ENCODE measurements around the gene STX10. TPM values are rescaled to one million over a fixed set of nuclear protein-coding genes. Genes with fewer than 3 reads are reported as not detected.

The STX10 gene
- total RNA-seq, 2 experiments from 2014 or later: 68.4 to 69.2 TPM

DNA sequence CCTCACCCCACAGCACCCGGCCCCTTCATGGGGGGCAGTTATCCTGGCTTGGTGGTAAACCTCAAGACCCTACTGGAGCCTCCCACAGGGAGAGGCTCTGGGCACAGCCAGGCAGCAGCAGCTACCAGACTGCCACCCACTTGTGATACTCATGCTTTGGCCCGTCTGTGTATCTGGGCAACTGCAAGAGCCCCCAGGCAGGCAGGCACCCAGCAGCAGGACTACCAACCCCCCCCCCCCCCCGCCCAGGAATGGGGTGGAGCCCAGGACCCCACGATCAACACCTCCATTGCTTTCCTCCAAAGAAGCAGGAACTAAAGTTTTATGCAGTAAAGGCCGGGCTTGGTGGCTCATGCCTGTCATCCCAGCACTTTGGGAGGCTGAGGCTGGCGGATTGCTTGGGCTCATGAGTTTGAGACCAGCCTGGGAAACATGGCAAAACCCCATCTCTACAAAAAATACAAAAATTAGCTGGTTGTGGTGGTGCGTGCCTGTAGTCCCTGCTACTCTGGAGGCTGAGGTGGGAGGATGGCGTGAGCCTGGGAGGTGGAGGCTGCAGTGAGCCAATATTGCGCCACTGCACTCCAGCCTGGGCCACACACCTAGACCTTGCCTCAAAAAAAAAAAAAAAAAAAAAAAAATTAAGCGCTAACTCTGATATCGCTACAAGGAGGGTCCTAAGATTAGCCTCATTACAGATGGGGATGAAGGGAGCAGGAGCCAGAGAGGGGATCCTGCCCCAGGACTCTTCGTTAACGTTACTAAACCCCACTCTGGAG is 46.4 kb downstream of the STX10 start:
- Mint-ChIP-seq H3K27me3 (ENCODE audit: low read depth) (peaks cover 3% of the 10 kb centered on the region), H3K9me3 (ENCODE audit: insufficient read depth) (no peaks in the 10 kb centered on the region), H3K27ac (peak overlapping the region; percentile 86), H3K36me3 (ENCODE audit: low read depth) (peaks cover 13% of the 10 kb centered on the region), H3K4me3 (peak overlapping the region; percentile 80), H3K4me1 (ENCODE audit: low read depth) (peaks cover 40% of the 10 kb centered on the region)
- ChIA-PET CTCF (interaction anchor here (0.7 to 3.1 kb wide), 18 partner anchors 10 to 219 kb away, joined by 3 to 28 read pairs (median 5); partner anchors contain the start of genes IER2, NACC1, STX10 and TRMT1), POLR2A (interaction anchor here (0.7 to 2.0 kb wide), 5 partner anchors 8 to 51 kb away, joined by 3 to 13 read pairs (median 4); partner anchors contain the start of gene TRMT1)
- ATAC-seq (no peak), DNase-seq (no peak)

DNA sequence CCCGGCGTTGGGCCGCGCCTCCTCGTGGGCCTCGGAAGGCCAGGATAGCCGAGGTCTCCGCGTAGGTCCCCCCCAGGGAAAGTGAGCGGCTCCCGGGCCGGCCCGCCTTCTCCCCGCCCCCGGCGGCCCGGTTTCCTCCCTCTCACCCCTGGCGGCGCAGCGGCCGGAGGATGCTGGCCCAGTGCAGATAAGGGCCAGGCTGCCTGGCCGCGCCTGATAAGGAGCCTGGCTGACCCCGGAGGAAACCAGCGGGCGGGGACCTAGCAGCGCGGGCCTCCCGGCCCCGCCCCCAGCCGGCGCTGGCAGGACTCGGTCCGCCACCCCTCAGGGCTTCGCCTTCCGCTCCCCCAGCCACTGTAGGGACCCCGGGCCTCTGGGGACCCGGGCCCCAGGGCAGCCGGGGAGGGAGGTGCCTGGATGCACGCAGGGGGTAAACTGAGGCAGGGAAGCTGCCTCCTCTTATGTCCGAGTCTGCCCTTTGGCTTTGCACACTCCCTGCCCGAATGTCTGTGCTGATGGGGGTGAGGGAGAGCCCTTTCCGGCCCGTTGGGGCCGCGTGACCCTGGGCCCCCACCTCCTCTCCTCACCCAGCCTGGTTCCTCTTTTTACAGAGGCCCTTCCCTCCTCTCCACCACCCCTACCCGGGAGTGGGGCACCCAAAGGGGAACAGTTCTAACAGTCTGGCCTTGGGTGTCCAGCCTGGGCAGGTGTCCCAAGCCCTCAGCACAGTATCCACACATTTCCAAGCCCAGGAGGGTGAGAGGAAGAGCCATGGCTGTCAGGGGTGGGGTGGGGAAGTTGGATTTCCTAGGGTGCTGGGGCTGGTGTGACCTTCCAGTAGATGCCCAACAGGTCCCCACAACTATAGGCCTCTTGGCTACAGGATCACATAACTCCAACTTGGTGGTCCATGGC is 47.3 kb downstream of the STX10 start, which contains the start of gene LYL1:
Gene LYL1, minus strand, starts transcription at position 193 of the 915 bp plus-strand sequence. CDS start 1,687 bp downstream, outside the sequence.
- Mint-ChIP-seq H3K4me1 (ENCODE audit: low read depth) (peaks cover 47% of the 10 kb centered on the region), H3K36me3 (ENCODE audit: low read depth) (peaks cover 13% of the 10 kb centered on the region), H3K27me3 (ENCODE audit: low read depth) (peaks cover 10% of the 10 kb centered on the region), H3K27ac (no peak within 1 kb of the TSS), H3K4me3 (peak within 1 kb of the TSS; percentile 58), H3K9me3 (ENCODE audit: insufficient read depth) (no peaks in the 10 kb centered on the region)
- ChIA-PET POLR2A (interaction anchor here (2.0 kb wide), 1 partner anchor 52 kb away, joined by 9 read pairs; no protein-coding TSS in a partner anchor), CTCF (interaction anchor here (1.5 kb wide), 1 partner anchor 218 kb away, joined by 3 read pairs; no protein-coding TSS in a partner anchor)
- no peak for DNase-seq
- ATAC-seq: peak; percentile 11

DNA sequence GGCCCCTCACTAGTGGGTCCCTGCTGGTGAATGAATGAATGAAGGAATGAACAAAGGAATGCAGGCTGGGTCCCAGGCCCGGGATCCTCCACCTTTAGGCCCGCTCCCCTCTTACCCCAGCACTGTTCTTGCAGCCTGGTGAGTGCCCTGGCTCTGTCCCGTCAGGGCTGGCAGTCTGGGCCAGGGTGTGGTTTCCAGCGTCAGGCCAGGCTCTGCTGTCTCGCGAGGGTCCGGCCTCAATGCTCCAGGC is 47.8 kb downstream of the STX10 start:
- H3K9me3 Mint-ChIP-seq (ENCODE audit: insufficient read depth): no peaks in the 10 kb centered on the region
- H3K4me3 Mint-ChIP-seq: peak overlapping the region; percentile 45
- ChIA-PET CTCF (no interaction called here), POLR2A (interaction anchor here (2.0 kb wide), 1 partner anchor 50 kb away, joined by 4 read pairs; no protein-coding TSS in a partner anchor)
- DNase-seq: no peak
- ATAC-seq: no peak
- H3K36me3 Mint-ChIP-seq (ENCODE audit: low read depth): peaks cover 9% of the 10 kb centered on the region
- H3K4me1 Mint-ChIP-seq (ENCODE audit: low read depth): peaks cover 51% of the 10 kb centered on the region
- H3K27me3 Mint-ChIP-seq (ENCODE audit: low read depth): peaks cover 13% of the 10 kb centered on the region
- H3K27ac Mint-ChIP-seq: no peak overlapping the region

DNA sequence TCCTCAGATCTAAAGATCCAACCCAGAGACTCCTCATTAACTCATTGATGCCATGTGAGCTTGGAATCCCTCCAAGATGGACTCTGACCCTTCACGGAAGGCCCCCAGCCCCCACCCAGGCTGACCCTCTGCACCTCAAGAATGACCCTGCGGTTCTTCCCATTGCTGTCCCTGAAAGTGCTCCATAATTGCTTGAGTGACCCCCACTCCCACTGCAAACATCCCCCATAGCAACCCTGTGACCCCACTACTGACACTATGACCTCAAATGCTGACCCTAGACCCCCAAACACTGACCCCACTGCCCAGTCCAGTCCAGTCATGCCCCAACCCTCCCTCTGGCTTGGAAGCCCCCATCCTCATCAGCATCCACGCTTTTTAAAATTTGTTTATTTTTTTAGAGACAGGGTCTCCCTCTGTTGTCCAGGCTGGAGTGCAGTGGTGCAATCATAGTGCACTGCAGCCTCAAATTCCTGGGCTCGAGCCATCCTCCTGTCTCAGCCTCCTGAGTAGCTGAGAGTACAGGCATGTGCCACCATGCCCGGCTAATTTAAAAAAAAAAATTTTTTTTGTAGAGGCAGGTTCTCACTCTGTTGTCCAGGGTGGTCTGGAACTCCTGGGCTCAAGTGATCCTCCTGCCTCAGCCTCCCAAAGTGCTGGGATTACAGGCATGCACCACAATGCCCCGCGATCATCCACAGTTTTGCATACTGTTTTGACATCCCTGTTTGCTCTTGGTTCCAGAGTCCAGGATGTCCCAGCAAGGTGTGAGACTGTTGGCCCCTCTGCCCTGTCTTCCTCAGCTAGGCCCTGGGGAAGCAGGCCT is 48.4 kb downstream of the STX10 start:
- Mint-ChIP-seq H3K36me3 (ENCODE audit: low read depth) (peaks cover 9% of the 10 kb centered on the region), H3K4me3 (peak overlapping the region; percentile 45), H3K9me3 (ENCODE audit: insufficient read depth) (no peaks in the 10 kb centered on the region), H3K27me3 (ENCODE audit: low read depth) (peaks cover 18% of the 10 kb centered on the region), H3K27ac (no peak overlapping the region), H3K4me1 (ENCODE audit: low read depth) (peaks cover 55% of the 10 kb centered on the region)
- no peak for DNase-seq
- ChIA-PET POLR2A (interaction anchor here (0.8 to 2.0 kb wide), 2 partner anchors 51 to 53 kb away, joined by 4 read pairs; no protein-coding TSS in a partner anchor), CTCF (interaction anchor here (2.8 kb wide), 1 partner anchor 124 kb away, joined by 7 read pairs; no protein-coding TSS in a partner anchor)
- ATAC-seq: no peak

DNA sequence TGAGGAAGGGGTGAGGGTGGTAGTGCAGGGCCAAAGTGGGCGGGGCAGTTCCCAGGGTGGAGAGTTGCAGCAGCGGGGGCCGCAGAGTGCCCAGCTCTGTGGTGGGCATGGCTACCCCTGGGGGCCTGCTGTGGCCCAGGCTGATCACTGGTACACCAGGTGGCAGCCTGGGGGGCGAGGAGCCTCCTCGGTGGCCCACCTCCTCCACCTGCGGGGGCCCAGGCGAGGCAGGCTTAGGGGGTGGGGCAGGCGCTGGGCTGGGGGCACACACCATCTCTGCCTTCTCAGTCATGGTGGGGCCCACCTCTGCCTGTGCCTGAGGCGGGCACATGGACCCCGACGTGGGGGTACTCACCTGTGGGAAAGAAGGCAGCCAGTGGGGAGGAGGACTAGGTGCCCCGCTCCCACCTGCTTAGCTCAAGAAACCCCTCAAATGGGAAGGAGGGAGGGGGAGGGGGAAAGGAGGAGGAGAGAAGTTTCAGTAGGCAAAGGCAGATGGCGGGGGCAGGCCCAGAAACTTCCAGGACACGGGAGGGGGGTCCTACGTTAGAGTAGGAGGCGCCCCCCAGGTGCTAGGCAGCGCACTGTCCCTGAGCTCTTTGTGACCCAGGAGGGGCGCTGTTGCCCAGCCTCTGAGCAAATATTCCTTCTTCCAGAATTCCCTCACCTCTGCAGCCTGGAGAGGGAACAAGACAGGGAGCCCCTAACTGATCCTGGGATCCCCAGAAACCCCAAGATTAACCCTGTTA is 49.2 kb downstream of the STX10 start:
- no peak overlapping the region for H3K27ac Mint-ChIP-seq
- ChIA-PET POLR2A (interaction anchor here (1.3 to 2.0 kb wide), 3 partner anchors 51 to 57 kb away, joined by 4 to 8 read pairs (median 4); no protein-coding TSS in a partner anchor), CTCF (interaction anchor here (1.8 to 2.8 kb wide), 2 partner anchors 123 to 136 kb away, joined by 7 to 13 read pairs; no protein-coding TSS in a partner anchor)
- DNase-seq: no peak
- H3K9me3 Mint-ChIP-seq (ENCODE audit: insufficient read depth): no peaks in the 10 kb centered on the region
- peaks cover 58% of the 10 kb centered on the region for H3K4me1 Mint-ChIP-seq (ENCODE audit: low read depth)
- no peak for ATAC-seq
- peaks cover 26% of the 10 kb centered on the region for H3K27me3 Mint-ChIP-seq (ENCODE audit: low read depth)
- peak overlapping the region; percentile 45 for H3K4me3 Mint-ChIP-seq
- peaks cover 8% of the 10 kb centered on the region for H3K36me3 Mint-ChIP-seq (ENCODE audit: low read depth)

DNA sequence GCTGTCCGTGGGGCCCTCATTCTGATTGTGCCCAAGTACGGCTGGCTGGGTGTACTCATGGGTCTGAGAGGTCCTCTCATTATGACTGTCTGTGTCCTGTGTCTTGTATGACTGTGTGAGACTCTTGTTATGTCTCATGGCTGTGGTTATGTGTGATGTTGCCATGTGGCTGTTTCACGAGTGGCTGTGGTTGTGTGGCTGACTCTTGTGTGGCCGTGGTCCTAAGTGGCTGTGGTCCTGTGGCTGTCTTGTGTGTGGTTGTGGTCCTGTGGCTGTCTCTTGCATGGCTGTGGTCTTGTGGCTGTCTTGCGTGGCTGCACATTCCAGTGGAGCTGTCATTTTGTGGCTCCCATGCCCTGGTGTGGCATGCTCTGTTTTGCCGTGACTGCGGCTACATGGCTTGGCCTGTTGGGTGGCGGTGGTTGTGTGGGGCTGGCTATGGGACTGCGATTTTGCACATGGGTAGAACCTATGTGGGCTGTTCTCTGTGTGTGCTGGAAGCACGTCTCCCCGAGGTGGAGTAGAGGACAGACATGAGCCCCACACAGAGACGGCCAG is 50.1 kb downstream of the STX10 start:
- Mint-ChIP-seq H3K4me3 (peak overlapping the region; percentile 63), H3K27ac (peak overlapping the region; percentile 91), H3K9me3 (ENCODE audit: insufficient read depth) (no peaks in the 10 kb centered on the region), H3K36me3 (ENCODE audit: low read depth) (peaks cover 7% of the 10 kb centered on the region), H3K4me1 (ENCODE audit: low read depth) (peaks cover 59% of the 10 kb centered on the region), H3K27me3 (ENCODE audit: low read depth) (peaks cover 31% of the 10 kb centered on the region)
- ChIA-PET POLR2A (interaction anchor here (0.8 to 1.7 kb wide), 6 partner anchors 11 to 309 kb away, joined by 3 to 10 read pairs (median 4); partner anchors contain the start of gene JUNB), CTCF (interaction anchor here (0.8 to 2.8 kb wide), 5 partner anchors 39 to 135 kb away, joined by 3 to 13 read pairs (median 5); no protein-coding TSS in a partner anchor)
- DNase-seq: peak; percentile 79
- peak; percentile 45 for ATAC-seq

DNA sequence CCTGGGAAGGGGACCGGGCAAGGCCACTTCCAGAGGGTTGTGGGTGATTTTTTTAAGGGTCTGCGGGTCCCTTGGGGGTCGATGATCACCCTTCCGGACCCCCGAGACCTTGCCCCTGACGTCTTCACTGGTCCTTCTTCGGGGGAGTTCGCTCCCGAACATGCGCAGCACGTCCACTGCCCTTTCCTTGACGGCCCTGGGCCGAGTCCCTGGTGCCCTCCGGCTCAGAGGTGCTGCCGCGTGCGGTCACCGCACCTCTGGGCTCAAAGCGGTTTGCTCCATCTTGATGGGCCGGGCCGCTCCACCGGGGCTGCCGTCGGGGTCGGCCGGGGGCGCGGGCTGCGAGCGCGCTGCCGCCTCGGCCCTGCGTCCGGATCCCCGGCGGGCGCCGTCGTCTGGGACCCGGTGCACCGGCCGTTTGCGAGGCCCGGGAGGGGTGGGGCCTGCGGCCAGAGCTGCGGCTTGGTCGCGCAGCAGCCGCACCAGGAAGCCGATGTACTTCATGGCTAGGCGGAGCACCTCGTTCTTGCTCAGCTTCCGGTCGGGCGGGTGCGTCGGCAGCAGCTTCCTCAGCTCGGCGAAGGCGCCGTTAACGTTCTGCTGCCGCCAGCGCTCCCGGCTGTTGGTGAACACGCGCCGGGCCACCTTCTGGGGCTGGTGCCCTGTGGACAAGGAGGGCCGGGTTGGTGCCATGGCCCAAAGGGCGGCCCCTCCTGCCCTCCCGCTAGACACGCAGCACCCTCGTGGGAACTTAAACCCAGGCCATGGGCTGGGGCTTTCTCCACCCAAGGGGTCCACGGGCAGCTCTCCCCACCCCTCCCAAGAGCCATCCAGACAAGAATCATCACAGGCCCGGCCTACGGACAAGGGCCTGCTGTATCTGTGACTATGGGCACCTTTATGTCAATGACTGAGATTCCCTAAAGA is 50.8 kb downstream of the STX10 start:
- H3K4me3 Mint-ChIP-seq: peak overlapping the region; percentile 63
- H3K9me3 Mint-ChIP-seq (ENCODE audit: insufficient read depth): no peaks in the 10 kb centered on the region
- DNase-seq (peak; percentile 87), ATAC-seq (peak; percentile 64)
- H3K36me3 Mint-ChIP-seq (ENCODE audit: low read depth): peaks cover 7% of the 10 kb centered on the region
- H3K4me1 Mint-ChIP-seq (ENCODE audit: low read depth): peaks cover 58% of the 10 kb centered on the region
- H3K27me3 Mint-ChIP-seq (ENCODE audit: low read depth): peaks cover 36% of the 10 kb centered on the region
- POLR2A ChIA-PET: interaction anchor here (0.8 to 1.7 kb wide), 5 partner anchors 11 to 308 kb away, joined by 3 to 10 read pairs (median 4); partner anchors contain the start of gene JUNB
- peak overlapping the region; percentile 91 for H3K27ac Mint-ChIP-seq
- CTCF ChIA-PET: interaction anchor here (0.8 to 2.8 kb wide), 5 partner anchors 38 to 134 kb away, joined by 3 to 13 read pairs (median 5); no protein-coding TSS in a partner anchor

DNA sequence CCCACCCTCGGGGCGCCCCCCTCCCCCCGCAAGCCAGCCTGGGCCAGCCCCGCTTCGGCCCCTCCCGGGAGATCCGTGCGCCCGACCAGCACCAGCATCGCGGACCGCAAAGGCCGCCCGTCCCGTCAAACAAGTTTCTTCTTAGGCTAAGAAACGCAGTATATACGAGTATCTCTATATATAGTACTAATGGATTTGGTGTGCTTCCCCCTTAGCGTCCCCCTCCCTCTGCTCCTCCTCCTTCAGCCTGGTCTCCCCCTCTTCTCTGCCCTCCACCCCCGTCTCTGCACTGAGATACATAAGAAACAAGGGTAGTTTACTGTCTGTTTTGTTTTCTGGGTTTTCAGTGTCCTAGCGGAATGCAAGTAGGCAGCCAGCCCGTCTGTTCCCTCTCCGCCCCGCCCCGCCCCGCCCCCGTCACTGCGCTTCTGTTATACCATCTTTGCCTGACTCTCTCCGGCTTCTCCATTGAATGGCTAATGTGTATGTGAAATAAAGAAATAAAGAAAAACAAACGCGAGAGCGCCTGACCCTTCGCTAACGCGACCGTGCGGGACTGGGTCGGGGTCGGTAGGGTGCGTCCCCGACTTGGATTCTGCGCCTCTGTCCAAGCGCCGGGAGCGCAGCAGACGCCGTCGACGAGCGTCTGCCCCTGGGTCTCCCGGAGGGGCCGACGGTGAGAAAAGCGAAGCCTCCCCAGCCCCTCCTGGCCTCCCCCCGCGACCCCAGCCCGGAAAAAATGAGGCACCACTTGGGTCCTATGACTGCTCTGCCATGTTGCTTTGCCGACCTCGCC is 51.7 kb downstream of the STX10 start:
- Mint-ChIP-seq H3K4me1 (ENCODE audit: low read depth) (peaks cover 58% of the 10 kb centered on the region), H3K9me3 (ENCODE audit: insufficient read depth) (no peaks in the 10 kb centered on the region), H3K27me3 (ENCODE audit: low read depth) (peaks cover 36% of the 10 kb centered on the region), H3K36me3 (ENCODE audit: low read depth) (peaks cover 7% of the 10 kb centered on the region), H3K27ac (peak overlapping the region; percentile 72), H3K4me3 (peak overlapping the region; percentile 61)
- ATAC-seq: no peak
- CTCF ChIA-PET: interaction anchor here (1.5 to 1.8 kb wide), 2 partner anchors 56 to 133 kb away, joined by 4 to 13 read pairs; no protein-coding TSS in a partner anchor
- DNase-seq: no peak
- POLR2A ChIA-PET: interaction anchor here (1.1 kb wide), 1 partner anchor 19 kb away, joined by 4 read pairs; no protein-coding TSS in a partner anchor
